Prostate gland (tissue), 2 donors: ENCODE results near the gene SKAP1. TPM values are rescaled to one million over a fixed set of nuclear protein-coding genes. Genes with fewer than 3 reads are reported as not detected.

Source experiments
- DNase-seq: peaks from one replicate; pipeline ENCODE4 v3.0.0-alpha.2; 2019; ENCODE audit warnings: low spot score
- H3K27ac ChIP-seq, 2 donors: fragments of 200-600 bp; sonication (generic); 2 replicates each; pipeline ENCODE4 v1.5.1; 2017 to 2019
- H3K27me3 ChIP-seq: fragments of 200-600 bp; sonication (generic); replicated peaks from 2 replicates; pipeline ENCODE4 v1.5.1; 2019; ENCODE audit not compliant: insufficient read depth
- H3K36me3 ChIP-seq, 2 donors: fragments of 200-600 bp; sonication (generic); 1 replicate in 1 of 2; 2 replicates in 1 of 2; pipeline versions ENCODE4 v1.5.1 to v1.8.1; 2017 to 2019
- H3K4me1 ChIP-seq: fragments of 200-600 bp; sonication (generic); replicated peaks from 2 replicates; pipeline ENCODE4 v1.5.1; 2019
- H3K4me3 ChIP-seq, 2 donors: fragments of 200-600 bp; sonication (generic); 2 replicates each; pipeline ENCODE4 v1.5.1; 2017 to 2019
- H3K9me3 ChIP-seq: fragments of 200-600 bp; sonication (generic); 2 replicates; pipeline ENCODE4 v1.5.1; 2017
- POLR2A ChIP-seq: fragments of 450-650 bp; IDR thresholded peaks from one replicate; pipeline ENCODE4 v1.6.1; 2016; ENCODE audit warnings: antibody characterized with exemption, mild to moderate bottlenecking
- POLR2AphosphoS5 ChIP-seq: sonication (generic); formaldehyde crosslinking; IDR thresholded peaks from one replicate; pipeline ENCODE4 v1.6.1; 2017; ENCODE audit warnings: antibody characterized with exemption
- WGBS: methylation state at CpG from one replicate; pipeline ENCODE4 v1.1.5; 2018; 5-methylcytosine and 5-hydroxymethylcytosine counted together
- intact Hi-C: fragments of 100-400 bp; cut with DNase I; formaldehyde crosslinking; loops from one replicate; pipeline ENCODE4 v1.14.2; 2022
- total RNA-seq, 2 donors: library from RNA; depleted of rRNA; stranded (reverse); fragments of >200 nt; gene quantifications; one replicate each; pipeline ENCODE4 v1.1.0, GENCODE V29; 2016
- TF ChIP-seq, protein P1 (sequence below), 4 experiments: fragments of 200-600 bp in 2 of 4; fragments of 450-650 bp in 2 of 4; sonication (generic) in 2 of 4; IDR thresholded peaks; 1 replicate in 3 of 4; 2 replicates in 1 of 4; pipeline ENCODE4 v1.5.1; 2016 to 2019; ENCODE audit warnings: antibody characterized with exemption in 4 of 4, mild to moderate bottlenecking in 2 of 4, moderate library complexity in 2 of 4

The SKAP1 gene
- total RNA-seq, 2 donors from 2014 or later, result 1.1 to 1.4 TPM

DNA sequence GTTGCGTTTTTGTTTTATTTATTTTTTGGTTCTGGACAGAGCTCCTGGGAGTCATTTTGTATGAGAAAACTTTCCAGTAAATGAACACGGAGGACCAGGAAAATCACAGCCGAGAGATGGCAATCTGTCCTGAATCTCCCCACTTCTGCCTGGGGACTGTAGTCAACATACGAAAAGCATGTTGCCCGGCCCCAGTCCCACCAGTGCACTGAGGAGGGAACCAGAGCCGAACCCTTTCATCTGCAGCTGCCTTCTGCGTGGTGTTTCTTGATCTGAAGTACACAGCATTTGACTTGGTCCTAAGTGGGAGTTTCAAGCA is 303.5 kb downstream of the SKAP1 start:
- DNase-seq, result no peak
- Histone ChIP-seq H3K9me3 (no peaks in the 10 kb centered on the region), H3K36me3 (peaks cover 0 to 10% of the 10 kb centered on the region in 2 donors), H3K27ac (no peak overlapping the region), H3K4me3 (no peak overlapping the region), H3K27me3 (no peaks in the 10 kb centered on the region), H3K4me1 (no peaks in the 10 kb centered on the region)
- WGBS, result 67% methylated on average over 7 of the region's 7 CpGs
- intact Hi-C loops, result no loop called here
- TF ChIP-seq POLR2AphosphoS5, result no peak
- TF ChIP-seq, protein P1, sequence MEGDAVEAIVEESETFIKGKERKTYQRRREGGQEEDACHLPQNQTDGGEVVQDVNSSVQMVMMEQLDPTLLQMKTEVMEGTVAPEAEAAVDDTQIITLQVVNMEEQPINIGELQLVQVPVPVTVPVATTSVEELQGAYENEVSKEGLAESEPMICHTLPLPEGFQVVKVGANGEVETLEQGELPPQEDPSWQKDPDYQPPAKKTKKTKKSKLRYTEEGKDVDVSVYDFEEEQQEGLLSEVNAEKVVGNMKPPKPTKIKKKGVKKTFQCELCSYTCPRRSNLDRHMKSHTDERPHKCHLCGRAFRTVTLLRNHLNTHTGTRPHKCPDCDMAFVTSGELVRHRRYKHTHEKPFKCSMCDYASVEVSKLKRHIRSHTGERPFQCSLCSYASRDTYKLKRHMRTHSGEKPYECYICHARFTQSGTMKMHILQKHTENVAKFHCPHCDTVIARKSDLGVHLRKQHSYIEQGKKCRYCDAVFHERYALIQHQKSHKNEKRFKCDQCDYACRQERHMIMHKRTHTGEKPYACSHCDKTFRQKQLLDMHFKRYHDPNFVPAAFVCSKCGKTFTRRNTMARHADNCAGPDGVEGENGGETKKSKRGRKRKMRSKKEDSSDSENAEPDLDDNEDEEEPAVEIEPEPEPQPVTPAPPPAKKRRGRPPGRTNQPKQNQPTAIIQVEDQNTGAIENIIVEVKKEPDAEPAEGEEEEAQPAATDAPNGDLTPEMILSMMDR (IDR thresholded peaks at IDR 0.05), result no peak
- no peak for TF ChIP-seq POLR2A

- no peak overlapping the region for H3K4me3 ChIP-seq
- intact Hi-C loops, result no loop called here
- no peak for DNase-seq
Observed at GRCh38 chr17:48125829-48126531, 304.0 kb downstream of the SKAP1 start.

DNA sequence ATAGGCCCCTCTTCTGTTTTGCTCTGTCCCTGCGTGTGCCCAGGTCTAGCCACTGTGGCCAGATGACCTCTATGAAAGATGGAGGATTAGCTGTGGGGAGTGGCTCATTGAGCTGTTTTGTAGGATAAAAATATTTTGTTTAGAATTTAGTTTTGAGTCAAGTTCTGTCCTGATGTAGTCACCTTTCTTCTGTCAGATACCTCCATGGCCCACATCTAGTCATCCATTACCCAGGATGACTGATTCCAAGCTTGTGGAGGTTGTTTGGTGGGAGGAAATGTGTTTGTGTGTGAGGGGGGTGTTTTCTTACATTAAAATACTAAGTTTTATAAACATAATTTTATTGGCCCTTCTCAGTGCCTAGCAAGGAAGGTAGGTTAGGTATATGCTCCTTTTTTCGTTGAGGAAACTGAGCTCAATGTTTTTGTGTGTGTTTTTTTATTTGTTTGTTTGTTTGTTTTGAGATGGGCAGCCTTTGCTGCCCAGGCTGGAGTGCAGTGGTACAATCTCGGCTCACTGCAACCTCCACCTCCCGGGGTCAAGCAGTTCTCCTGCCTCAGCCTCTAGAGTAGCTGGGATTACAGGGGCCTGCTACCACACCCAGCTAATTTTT is 306.1 kb downstream of the SKAP1 start:
- H3K4me3 ChIP-seq, result no peak overlapping the region
- H3K9me3 ChIP-seq, result no peaks in the 10 kb centered on the region
- intact Hi-C loops, result no loop called here
- no peak overlapping the region for H3K27ac ChIP-seq
- H3K4me1 ChIP-seq, result no peaks in the 10 kb centered on the region
- no peak for TF ChIP-seq POLR2AphosphoS5
- no peak for TF ChIP-seq POLR2A
- TF ChIP-seq, protein P1 (IDR thresholded peaks at IDR 0.05), result no peak
- peaks cover 0 to 10% of the 10 kb centered on the region in 2 donors for H3K36me3 ChIP-seq
- no peaks in the 10 kb centered on the region for H3K27me3 ChIP-seq
- DNase-seq, result no peak
- WGBS, result 97% methylated on average over 4 of the region's 4 CpGs

More at GRCh38 chr17:48125829-48126531, 304.0 kb downstream of the SKAP1 start:
- 59% methylated on average over 9 of the region's 9 CpGs for WGBS
- H3K36me3 ChIP-seq, result peaks cover 0 to 10% of the 10 kb centered on the region in 2 donors
- H3K27ac ChIP-seq, result peak overlapping the region in 1 of 2 donors; percentile 8
- H3K9me3 ChIP-seq, result no peaks in the 10 kb centered on the region
- H3K27me3 ChIP-seq, result no peaks in the 10 kb centered on the region
- TF ChIP-seq POLR2AphosphoS5 (no peak), POLR2A (no peak)
- TF ChIP-seq, protein P1 (IDR thresholded peaks at IDR 0.05), result no peak
- no peaks in the 10 kb centered on the region for H3K4me1 ChIP-seq

DNA sequence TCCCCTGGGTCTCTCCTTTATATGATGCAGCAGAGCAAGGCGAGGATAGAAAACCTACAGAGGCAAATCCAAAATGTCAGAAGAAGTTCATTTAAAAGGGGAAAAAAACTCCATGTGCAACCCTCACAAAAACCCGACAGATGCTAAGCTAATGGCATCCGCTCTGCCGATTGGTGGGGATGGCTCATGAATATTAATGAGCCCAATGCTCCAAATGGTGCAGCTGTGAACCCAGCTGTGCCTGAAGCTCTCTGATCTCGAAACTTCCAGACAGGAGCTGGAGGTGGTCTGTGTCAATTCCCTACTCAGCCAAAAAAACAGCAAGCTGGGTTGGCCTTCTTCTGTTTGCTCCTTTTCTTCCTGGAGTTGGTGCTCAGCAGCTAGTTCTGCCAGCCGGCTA is 306.9 kb downstream of the SKAP1 start:
- DNase-seq, result no peak
- 80% methylated on average over 6 of the region's 6 CpGs for WGBS
- Histone ChIP-seq H3K4me3 (no peak overlapping the region), H3K27ac (no peak overlapping the region), H3K27me3 (no peaks in the 10 kb centered on the region), H3K4me1 (no peaks in the 10 kb centered on the region), H3K9me3 (no peaks in the 10 kb centered on the region), H3K36me3 (peaks cover 0 to 10% of the 10 kb centered on the region in 2 donors)
- TF ChIP-seq POLR2AphosphoS5, result no peak
- TF ChIP-seq, protein P1 (IDR thresholded peaks at IDR 0.05), result no peak
- TF ChIP-seq POLR2A, result no peak
- intact Hi-C loops, result no loop called here

DNA sequence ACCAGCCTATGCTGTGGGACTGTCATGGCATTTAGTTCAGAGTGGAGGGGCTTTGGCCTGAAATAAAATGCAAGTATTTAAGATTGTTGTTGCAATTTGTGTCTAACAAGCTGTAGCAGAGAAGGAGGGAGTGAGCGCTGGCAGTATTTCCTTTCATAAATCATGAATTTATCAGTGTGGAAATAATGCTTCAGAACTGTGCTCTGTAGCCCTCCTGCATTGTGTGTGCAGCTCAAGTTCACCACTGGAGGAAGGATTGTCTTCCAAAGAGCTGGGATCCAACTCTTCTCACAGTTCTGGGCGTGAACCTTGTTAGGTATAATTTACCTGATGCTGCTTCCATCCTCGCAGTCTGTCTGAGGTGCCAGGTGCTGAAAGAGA is 307.4 kb downstream of the SKAP1 start:
- intact Hi-C loops, result no loop called here
- H3K27me3 ChIP-seq, result no peaks in the 10 kb centered on the region
- TF ChIP-seq, protein P1 (IDR thresholded peaks at IDR 0.05), result no peak
- TF ChIP-seq POLR2A, result no peak
- TF ChIP-seq POLR2AphosphoS5, result no peak
- no peak for DNase-seq
- WGBS, result 90% methylated on average over 3 of the region's 3 CpGs
- H3K36me3 ChIP-seq, result peaks cover 0 to 10% of the 10 kb centered on the region in 2 donors
- H3K4me1 ChIP-seq, result no peaks in the 10 kb centered on the region
- no peak overlapping the region for H3K27ac ChIP-seq
- no peak overlapping the region for H3K4me3 ChIP-seq
- no peaks in the 10 kb centered on the region for H3K9me3 ChIP-seq
